H7 (cell line): ENCODE results near the gene ZMYND10. TPM values are rescaled to one million over a fixed set of nuclear protein-coding genes. Genes with fewer than 3 reads are reported as not detected.

Experiments
- DNase-seq: peaks from one replicate; pipeline ENCODE4 v3.0.0; 2012
- H3K27me3 ChIP-seq: 2 replicates; pipeline ENCODE4 v1.6.0; 2011; ENCODE audit warnings: mild to moderate bottlenecking, low read length; ENCODE audit not compliant: control insufficient read depth, insufficient read depth
- H3K36me3 ChIP-seq: replicated peaks from 2 replicates; pipeline ENCODE4 v1.5.1; 2011; ENCODE audit warnings: low read length; ENCODE audit not compliant: control insufficient read depth, insufficient read depth
- H3K4me3 ChIP-seq: 2 replicates; pipeline ENCODE4 v1.5.1; 2011; ENCODE audit warnings: low read depth, mild to moderate bottlenecking, control low read depth, low read length, moderate library complexity; ENCODE audit not compliant: insufficient read depth
- total RNA-seq: library from RNA; depleted of rRNA; stranded (reverse); fragments of >200 nt; shearing (Covaris generic); gene quantifications from 2 replicates; pipeline ENCODE4 v1.2.3, GENCODE V29; 2014

Gene ZMYND10
- total RNA-seq, 1 experiment from 2014 or later = 1.1 TPM

DNA sequence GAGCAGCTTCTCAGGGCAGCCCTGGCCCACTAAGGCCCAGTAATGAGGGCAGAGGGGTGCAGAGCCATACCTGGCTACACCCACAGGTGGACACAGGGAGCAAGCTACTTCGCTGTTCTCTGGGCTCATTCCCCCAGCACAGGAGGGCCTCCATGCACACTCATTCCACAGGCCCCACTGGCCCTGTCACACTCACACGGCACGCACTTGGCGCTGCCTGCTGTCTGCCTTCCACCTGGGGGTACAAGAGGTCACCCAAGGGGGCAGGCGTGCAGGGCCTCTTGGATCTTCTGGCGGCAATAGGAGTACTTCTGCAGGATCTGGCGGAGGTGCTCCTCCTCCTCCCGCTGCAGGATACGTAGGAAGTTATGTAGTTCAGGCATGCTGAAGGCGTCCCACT is 15.2 kb downstream of the ZMYND10 start:
- no peak overlapping the region for H3K4me3 ChIP-seq
- no peak for DNase-seq
- no peaks in the 10 kb centered on the region for H3K27me3 ChIP-seq
- H3K36me3 ChIP-seq = peaks cover 27% of the 10 kb centered on the region

DNA sequence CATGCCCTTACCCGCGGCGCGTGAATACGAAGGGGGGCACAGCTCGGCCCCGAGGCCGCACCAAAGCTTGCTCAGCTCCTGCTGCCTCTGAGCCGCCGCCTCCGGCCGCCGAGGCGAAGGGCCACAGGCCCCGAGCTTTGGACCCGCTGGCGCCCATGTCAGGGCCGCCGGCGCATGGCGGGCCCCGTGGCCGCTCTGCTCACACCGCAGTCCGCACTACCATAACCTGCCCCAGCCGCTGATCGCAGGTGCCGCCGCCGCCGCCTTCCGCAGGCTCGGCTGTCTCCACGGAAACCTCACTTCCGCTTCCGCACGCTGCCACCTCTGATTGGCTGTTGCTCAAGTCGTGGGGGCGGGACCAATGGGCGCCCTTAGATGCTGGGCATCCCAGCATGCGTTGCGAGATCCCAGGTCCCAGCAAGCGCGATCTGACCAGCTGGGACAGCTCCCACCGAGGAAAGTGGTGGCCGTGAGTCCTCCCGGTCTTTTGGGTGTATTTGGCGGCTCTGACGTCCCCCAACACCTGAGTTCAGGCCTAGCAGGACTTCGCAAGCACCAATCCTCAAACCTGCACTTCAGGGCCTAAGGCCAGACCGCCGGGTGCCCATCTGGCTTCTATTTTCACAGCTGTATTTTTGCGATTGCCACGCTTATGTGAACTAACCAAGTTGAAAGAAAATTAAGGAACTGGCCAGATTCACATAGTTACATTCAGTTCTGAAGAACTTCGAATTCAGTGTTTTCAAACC is 17.4 kb downstream of the ZMYND10 start, which contains the start of gene TUSC2:
TSS of gene TUSC2 (minus strand) at position 281 of the 749 bp plus-strand sequence. CDS start at position 157, 124 bp downstream.
- Histone ChIP-seq H3K36me3 (peaks cover 26% of the 10 kb centered on the region), H3K27me3 (no peaks in the 10 kb centered on the region), H3K4me3 (peak within 1 kb of the TSS; percentile 99)
- peak; percentile 99 for DNase-seq

DNA sequence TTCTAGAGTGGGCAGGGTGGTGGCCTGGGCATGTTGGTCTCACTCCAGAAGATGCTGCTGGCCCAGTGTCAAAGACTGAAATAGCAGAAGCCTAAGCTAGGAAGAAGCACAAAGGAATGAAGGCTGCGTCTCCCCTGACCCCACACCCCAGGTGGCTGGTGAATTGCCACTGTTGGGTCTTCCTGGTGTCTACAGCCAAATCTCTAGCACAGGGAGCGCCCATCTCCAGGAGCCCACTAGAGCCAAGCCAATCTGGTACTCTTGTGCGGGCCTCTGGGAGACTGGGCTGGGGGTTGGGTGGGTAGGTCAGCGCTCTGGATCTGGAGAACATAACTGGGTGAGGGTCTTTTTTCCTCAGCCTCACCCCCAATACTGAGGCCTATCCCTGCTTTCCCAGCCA is 18.4 kb downstream of the ZMYND10 start:
- DNase-seq = no peak
- H3K36me3 ChIP-seq = peaks cover 25% of the 10 kb centered on the region
- H3K27me3 ChIP-seq = no peaks in the 10 kb centered on the region
- peak overlapping the region; percentile 99 for H3K4me3 ChIP-seq

DNA sequence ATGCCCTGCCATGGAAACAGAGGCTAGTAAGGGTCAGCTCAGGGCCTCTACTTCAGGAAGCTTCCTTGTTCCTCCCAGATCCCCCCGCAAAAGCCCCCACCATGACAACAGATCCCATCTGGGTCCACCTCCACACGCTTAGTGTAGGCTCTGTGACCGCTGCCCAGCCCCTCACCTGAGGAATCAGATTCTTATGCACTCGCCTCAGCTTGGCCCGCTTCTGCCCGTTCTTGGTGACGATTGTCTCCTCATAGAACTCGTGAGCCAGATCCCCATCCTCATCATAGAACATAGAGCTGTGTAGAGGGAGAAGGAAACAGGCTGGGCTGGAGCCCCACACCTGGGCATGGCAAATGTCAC is 19.4 kb downstream of the ZMYND10 start:
- Histone ChIP-seq H3K4me3 (no peak overlapping the region), H3K27me3 (no peaks in the 10 kb centered on the region), H3K36me3 (peaks cover 17% of the 10 kb centered on the region)
- DNase-seq = no peak

DNA sequence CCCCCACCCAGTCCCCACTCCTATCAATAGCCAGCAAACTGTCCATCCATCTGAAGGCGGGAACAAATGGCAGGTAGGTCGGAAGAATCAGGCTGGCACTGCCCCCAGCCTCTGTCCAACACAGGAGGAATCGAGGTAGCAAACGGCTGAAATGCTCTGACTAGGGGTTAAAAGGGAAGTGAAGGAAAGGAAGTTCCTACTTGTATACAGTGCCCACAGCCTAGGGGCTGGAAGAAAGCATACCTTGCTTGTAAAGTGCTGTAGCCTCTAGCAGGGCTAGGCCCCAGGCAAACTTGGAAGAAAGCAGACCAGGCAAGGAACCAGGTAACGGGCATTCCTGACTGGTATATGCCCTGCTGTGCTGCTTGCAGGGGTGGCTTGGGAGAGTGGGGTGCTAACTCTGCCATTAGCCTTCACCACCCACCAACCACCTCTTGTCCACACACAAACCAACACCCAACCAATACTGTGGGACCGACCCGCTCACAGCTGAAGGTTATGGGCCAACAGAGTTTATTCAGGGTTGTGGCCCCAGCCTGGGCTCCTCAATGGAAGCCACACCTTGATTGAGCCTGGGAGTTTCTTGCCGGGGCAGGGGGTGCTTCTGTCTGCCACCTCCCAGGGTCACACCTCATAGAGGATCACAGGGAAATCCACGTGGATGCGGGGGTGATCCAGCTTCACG is 19.9 kb downstream of the ZMYND10 start:
- H3K27me3 ChIP-seq = no peaks in the 10 kb centered on the region
- no peak for DNase-seq
- peaks cover 12% of the 10 kb centered on the region for H3K36me3 ChIP-seq
- H3K4me3 ChIP-seq = no peak overlapping the region

DNA sequence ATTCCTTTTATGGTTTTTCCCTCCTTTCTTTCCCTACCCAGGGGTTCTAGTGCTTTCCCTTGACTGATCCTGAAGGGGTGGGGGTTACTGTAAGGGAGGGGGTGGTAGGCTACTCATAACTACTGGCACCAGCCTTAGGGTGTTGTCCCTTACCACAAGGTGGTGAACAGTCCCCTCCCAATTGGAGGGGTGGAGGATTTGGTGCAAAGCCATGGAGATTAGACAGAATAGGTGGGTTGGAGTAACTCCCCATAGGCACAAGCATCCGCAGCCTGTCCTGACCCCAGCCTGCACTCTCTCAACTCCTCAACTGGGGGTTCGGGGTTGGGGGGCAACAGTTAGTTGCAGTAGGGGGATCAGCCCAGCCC is 20.4 kb downstream of the ZMYND10 start:
- H3K36me3 ChIP-seq = peaks cover 8% of the 10 kb centered on the region
- no peaks in the 10 kb centered on the region for H3K27me3 ChIP-seq
- DNase-seq = no peak
- no peak overlapping the region for H3K4me3 ChIP-seq

DNA sequence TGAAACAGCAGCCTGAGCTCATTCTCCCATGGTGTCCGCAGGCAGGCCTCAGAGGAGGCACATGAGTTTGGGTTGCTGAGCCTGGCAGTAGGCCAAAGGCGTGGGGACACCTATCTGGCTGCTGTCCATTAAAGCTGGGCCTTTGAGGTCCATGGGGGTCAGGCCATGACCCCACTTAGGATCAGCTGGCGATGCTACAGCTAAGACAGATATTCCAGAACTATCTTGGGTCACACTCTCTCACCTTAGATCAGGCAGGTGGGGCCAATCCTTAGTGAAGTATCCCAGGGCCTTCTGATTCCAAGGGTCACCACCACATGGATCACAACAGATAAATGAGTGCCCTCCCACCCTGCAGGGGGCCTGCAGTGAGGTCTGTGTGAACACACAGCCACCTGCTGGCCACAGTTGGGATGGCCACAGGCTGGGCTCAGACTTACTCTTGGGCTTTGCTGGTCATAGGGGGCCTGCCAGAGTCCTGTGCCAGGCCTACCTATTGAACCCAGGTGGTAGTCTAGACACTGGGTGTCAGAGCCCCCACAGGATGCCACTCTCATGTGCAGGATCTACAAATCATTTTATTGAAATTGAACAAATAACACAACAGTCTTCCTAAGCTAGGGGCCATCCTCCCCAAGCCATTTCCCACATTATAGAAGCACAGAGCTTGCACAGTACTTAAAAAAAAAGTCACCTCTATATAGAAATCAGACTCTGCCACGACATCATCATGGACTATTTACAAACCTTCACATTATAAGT is 21.0 kb downstream of the ZMYND10 start:
- Histone ChIP-seq H3K4me3 (no peak overlapping the region), H3K27me3 (no peaks in the 10 kb centered on the region), H3K36me3 (peaks cover 8% of the 10 kb centered on the region)
- peak; percentile 92 for DNase-seq

DNA sequence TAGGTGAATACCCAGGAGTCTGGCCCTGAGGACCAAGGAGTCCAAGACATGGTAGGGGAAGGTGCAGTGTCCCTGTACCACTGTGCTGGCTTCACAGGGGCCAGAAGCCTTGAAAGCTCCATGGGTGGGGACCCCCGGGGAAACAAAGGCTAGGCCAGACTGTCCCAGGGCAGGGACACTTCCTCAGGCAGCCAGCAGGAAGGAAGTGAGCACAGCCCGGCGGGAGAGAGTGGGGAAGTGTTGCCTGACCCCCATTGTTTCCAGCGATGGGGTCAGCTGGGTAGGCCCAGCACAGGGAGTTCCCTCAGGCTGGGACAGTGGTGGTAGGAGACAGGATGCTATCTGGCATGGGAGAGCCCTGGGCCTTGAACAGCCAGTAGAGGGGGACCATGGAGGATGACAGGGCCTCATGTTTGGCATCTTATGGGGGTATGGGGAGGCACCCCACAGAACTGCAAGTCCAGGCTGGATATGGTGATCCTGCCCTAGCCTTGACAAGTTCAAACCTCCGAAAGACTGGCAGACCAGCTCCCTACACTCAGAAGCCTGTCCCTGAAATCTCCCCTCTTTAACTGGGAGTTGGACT is 21.8 kb downstream of the ZMYND10 start:
- no peak for DNase-seq

DNA sequence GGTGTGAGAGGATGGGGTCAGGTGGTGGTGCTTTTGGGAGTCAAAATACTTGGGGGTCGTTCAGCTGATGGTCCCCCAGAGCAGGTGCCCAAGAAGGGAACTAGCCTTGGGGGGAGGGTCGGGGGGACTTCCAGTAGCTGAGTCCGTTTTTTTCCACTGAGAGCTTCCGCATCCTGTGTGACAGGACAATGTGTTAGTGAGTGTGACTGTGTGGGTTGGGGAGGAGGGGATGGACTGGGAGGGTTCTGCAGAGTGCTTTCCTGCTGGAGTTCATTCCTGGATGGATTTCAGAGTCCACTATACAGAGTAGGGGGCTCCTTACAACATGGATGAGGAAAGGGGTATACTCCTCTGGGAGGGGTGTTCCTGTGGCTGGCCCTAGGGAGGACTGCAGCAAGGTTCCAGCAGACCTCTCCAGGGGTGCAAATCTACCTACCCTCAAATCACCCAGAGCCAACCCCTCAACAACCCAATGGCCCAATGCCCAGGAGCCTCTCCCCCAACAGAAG is 22.4 kb downstream of the ZMYND10 start:
- Histone ChIP-seq H3K36me3 (peaks cover 20% of the 10 kb centered on the region), H3K27me3 (no peaks in the 10 kb centered on the region), H3K4me3 (no peak overlapping the region)
- DNase-seq = no peak

More for the DNA sequence above, 21.8 kb downstream of the ZMYND10 start:
- no peaks in the 10 kb centered on the region for H3K27me3 ChIP-seq
- H3K36me3 ChIP-seq = peaks cover 15% of the 10 kb centered on the region
- no peak overlapping the region for H3K4me3 ChIP-seq

DNA sequence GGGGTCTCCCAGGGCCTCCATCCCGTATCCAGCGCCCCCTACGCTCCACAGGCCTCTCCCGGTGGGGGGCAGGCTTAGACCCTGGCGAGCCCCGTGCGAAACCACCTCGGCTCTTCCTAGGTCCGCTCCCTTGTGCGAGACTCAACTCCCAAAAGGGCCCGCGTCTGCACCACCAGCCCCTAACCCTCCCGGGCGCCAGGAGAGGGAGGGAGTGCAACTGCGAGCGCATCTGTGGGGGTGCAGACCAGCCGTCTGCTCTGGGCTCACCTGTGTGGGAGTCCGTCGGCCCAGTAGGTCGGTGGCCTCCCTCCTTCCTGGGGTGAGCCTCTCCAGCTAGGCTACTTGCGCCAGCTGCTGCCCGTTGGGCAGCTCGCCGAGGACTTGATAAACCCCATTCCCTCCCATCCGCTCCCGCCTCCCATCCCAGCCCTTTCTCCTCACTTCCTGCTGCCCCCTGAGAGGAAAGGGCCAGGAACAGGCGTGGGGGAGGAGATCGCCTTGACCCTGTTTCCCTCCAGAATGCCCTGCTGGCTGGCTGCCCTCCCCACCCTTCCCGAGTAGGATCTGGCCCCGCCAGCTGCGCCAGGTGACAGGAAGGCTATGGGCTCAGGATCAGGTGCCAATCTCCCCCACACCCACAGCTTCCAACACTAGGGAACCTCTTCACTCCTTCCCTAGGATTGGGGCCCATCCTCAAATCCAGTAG is 23.0 kb downstream of the ZMYND10 start, which contains the start of gene HYAL2:
TSS of gene HYAL2 (minus strand) at position 360 of the 706 bp plus-strand sequence. CDS start 2,256 bp downstream, outside the sequence.
- H3K36me3 ChIP-seq = peaks cover 26% of the 10 kb centered on the region
- H3K27me3 ChIP-seq = no peaks in the 10 kb centered on the region
- H3K4me3 ChIP-seq = peak within 1 kb of the TSS; percentile 62
- DNase-seq = peak; percentile 85

DNA sequence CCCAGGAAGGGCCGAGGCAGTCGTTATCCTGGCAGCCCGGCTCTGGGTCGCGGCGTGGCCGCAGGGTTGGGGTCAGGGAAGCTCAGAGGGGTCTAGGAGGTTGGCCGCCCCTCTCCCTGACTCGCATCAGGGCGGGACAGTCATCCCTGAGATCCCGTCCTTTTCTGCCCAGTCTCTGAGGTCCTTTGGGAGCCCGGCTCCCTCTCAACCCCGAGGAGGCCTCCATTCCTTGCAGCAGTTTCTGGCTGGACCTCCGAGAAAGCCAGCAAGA is 23.5 kb downstream of the ZMYND10 start:
- H3K4me3 ChIP-seq = peak overlapping the region; percentile 62
- no peaks in the 10 kb centered on the region for H3K27me3 ChIP-seq
- no peak for DNase-seq
- H3K36me3 ChIP-seq = peaks cover 31% of the 10 kb centered on the region

DNA sequence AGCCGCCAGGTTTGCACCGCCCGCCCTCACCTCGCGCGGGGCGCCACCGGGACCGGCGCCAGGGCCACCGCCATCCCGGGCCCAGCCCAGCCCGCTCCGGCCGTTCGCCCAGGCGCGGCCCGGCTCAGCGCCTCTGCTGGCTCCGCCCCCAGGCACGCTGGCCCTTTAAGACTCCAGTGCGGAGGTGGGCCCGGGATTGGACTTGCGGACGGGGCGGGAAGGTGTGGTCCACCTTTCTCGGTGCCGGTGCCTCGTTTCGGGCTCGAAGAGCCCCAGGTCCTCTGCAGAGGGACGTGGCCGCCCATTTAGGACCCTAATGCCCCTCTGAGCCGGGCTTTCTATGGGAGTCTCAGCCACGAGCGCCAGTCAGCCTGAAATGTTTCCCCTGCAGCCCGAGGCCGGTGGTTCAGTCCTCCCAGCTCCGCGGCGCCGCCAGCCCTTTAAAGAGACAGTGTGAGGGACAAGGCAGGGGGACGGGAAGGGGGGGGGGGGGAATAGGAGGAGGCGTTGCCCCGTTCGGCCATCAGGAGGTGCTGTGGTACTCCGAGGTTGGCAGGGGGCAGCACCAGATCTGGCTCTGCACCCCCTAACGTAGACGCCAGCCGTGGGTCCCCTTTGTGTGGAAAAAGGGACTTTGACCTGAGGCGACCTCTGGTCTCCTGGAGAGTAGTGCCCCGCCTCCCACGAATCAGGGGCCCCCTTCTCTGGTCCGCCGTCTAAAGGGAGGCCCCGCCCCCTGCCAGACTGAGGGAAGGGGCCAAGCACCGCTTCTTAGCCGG is 24.0 kb downstream of the ZMYND10 start:
- H3K36me3 ChIP-seq = peaks cover 35% of the 10 kb centered on the region
- peak overlapping the region; percentile 62 for H3K4me3 ChIP-seq

DNA sequence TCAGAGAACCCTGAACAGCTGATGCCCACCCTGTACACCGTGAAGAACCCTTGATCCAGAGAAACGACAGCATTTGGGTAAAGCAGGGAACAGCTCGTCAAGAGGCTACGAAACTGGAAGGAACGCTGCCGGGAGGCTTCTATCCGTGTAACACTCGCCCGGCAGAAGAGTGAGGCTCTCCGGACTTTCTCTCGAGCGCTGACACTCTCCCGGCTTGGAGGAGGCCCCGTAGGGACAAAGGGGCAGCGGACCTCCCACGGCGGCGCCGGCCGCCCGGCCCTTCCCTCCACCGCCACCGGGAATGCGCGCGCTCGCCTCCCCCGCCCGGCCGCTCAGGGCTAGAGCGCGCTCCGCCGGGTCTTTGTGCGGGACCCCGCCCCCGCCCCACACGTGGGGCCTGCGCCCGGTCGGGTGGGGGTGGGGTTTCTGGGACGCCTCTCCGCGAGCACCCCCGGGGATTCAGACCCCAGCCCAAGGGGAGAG is 24.6 kb downstream of the ZMYND10 start:
- Histone ChIP-seq H3K27me3 (no peaks in the 10 kb centered on the region), H3K36me3 (peaks cover 35% of the 10 kb centered on the region), H3K4me3 (peak overlapping the region; percentile 62)
- peak; percentile 98 for DNase-seq

More for the DNA sequence above, 24.0 kb downstream of the ZMYND10 start:
- no peaks in the 10 kb centered on the region for H3K27me3 ChIP-seq
- DNase-seq = peak; percentile 97
